HG02610 (cell line): ENCODE results near the gene SLC25A11.
"Not testable (repeated sequence)": the region's sequence is repeated elsewhere in the genome, so short reads cannot be mapped to it uniquely, and the experiment has no call there.

ENCODE experiments used
- ATAC-seq: cut with Tn5 transposase; IDR thresholded peaks from one replicate; pipeline ENCODE4 v1.9.1; 2021; ENCODE audit warnings: mild to moderate bottlenecking, moderate library complexity; ENCODE audit not compliant: unreplicated experiment

SLC25A11 gene

DNA sequence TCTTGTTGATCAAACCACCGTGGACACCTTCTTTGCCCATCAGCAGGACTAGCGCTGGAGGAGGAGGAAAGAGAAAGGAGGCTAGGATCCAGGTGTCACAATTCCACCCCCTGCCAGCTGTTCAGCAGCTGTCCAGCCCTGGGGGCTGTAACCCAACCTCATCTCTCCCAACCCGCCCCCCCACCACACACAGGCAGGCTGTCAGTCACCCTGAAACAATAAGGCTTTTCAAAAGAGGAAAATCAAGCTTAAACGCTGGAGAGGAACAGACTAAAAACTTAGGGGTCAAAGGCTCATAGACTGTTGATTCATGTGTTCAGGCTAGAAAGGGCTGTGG lies 6.1 kb upstream of the SLC25A11 start:
- ATAC-seq, result no peak

DNA sequence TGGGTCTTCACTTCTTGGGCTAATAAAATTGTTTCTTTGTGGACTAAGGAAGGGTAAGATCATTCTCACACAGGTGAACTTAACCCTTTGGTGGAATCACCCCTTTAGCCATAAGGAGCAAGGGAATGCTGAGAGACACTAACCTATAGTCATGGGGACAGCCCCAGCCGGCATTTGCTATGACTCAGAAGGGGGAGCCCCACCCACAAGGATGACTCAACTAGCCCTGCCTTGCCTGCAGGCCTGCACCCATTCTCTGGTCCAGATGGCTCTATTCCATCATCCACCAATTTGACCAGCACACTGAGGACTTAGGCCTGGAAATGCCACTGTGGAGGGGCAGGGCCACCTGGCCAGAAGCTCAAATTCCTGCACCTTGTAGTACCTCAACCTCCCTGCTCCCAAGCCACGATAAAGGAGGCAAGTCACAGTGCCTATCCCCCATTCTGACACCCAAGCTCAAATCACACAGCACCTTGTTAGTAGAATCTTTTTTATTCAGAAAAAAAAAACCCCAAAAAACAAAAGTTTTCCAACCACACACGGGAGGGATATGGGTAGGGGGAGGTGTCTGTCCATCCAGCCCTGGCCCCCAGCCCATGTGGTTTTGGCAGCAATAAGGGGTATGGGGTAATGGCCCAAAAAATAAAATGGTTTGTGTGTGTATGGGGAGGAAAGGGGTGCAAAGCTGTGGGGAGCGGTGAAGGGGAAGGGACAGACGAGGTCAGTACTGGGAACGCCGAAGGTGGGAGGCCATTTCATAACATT lies 5.5 kb upstream of the SLC25A11 start:
- ATAC-seq, result no peak

DNA sequence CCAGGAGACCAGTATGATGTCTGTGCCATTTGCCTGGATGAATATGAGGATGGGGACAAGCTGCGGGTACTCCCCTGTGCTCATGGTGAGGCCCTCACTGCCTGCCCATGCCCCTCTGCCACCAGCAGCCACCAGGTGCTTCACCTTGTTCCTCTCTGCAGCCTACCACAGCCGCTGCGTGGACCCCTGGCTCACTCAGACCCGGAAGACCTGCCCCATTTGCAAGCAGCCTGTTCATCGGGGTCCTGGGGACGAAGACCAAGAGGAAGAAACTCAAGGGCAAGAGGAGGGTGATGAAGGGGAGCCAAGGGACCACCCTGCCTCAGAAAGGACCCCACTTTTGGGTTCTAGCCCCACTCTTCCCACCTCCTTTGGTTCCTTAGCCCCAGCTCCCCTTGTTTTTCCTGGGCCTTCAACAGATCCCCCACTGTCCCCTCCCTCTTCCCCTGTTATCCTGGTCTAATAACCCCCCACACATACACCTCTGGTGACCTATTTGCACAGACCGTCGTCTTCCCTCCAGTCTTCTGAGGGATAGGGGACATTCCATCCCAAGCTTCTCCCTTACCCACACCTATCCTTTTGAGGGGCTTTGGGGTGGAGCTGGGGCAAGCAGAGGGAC lies 4.8 kb upstream of the SLC25A11 start:
- ATAC-seq, result no peak

DNA sequence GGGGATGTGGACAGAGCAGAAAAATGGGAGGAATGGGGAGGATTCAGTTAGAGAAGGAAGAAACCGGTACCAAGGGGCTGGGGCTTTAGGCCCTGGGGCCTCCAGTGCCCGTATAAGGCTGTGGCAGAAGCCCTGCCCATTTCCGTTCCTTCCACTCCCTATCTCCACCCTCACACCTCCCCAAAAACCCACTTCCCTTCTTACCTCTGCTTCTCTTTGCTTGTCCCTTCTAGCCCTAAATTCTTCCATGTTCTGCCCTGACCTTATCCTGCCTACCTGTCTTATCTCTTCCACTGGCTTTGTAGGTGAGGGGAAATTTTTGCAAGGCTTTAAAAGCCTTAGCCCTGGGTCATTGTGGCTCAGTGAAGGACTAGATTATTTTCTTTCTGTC lies 4.3 kb upstream of the SLC25A11 start:
- ATAC-seq, result no peak

DNA sequence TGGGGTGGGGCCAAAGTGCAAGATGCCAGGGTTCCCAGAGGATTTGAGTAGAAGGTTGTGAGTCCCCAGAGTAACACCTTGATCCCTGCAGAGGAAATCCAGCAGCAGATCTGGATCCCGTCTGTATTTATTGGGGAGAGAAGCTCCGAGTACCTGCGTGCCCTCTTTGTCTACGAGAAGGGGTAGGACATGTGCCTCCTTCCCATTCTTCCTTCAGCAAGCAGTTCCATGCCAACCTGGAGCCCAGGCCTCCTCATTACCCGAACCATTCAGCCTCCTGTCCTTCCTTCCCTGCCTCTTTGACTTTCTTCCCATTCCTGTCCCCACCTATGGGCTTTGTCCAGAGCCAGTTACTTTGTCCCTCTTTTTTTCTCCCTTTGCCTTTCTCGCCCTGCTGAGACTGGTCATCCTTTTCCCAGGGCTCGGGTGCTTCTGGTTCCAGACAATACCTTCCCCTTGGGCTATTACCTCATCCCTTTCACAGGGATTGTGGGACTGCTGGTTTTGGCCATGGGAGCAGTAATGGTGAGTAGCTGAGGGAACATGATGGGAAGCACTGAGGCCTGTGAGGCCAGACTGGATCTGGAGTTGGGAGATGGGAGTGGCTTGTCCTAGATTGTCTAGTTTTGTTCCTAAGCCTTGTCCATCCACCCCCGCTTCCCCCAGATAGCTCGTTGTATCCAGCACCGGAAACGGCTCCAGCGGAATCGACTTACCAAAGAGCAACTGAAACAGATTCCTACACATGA lies 3.1 kb upstream of the SLC25A11 start:
- no peak for ATAC-seq

DNA sequence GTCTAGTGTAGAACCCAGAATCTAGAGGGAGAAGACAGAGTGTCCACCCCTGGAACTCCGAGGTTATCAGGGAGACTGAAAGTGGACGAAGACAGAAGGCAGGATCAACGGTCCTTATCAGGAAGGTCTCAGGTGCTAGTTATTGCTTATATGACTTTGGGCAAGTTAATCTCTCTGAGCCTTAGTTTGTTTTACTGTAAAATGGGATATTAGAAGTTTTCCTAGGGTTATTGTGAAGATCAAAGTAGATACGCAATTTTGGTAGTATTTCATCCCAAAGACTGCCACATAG lies 1.4 kb upstream of the SLC25A11 start:
- no peak for ATAC-seq

DNA sequence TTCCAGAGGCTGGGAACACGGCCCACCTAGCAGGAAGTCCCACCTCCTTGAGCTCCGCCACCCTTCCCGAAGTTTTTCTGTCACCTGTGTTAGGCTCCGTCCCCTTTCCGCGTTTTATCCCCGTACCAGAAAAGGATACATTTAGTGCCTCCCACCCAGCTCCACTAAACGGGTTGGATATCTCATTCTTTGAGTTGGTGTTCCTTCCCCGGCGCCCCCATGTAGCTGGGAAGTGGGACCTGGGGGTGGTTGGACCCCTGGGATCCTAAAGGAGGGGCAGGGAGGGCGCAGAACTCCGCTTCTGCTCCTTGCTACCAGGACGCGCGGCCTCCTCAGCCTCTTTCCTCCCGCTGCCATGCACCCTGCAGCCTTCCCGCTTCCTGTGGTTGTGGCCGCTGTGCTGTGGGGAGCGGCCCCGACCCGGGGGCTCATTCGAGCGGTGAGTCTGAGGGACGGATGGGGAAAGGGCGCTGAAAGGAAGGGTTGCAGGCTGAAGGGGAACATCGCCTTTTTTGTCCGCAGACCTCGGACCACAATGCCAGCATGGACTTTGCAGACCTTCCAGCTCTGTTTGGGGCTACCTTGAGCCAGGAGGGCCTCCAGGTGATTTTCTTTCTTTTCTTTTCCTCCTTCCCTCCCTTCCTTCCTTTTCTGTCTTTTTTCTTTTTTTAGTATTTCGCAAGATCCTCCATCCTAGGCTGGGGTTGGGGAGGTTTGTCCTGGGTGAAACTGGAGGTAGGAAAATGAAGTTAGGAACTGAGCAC lies 891 bp upstream of the SLC25A11 start:
- no peak for ATAC-seq

DNA sequence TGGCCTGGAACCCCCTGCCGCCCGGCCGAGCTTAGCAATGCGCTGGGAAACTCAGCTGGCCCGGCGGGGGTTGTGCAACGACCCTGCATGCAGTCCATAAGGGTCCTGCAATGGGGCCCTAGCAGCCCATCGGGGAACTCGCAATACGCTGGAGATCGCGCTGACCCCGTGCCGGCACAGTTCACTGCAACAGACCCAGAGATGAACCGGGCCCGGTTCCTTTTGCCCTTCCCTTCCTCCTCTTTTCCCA lies 375 bp downstream of the SLC25A11 start:
- peak; percentile 4 for ATAC-seq

DNA sequence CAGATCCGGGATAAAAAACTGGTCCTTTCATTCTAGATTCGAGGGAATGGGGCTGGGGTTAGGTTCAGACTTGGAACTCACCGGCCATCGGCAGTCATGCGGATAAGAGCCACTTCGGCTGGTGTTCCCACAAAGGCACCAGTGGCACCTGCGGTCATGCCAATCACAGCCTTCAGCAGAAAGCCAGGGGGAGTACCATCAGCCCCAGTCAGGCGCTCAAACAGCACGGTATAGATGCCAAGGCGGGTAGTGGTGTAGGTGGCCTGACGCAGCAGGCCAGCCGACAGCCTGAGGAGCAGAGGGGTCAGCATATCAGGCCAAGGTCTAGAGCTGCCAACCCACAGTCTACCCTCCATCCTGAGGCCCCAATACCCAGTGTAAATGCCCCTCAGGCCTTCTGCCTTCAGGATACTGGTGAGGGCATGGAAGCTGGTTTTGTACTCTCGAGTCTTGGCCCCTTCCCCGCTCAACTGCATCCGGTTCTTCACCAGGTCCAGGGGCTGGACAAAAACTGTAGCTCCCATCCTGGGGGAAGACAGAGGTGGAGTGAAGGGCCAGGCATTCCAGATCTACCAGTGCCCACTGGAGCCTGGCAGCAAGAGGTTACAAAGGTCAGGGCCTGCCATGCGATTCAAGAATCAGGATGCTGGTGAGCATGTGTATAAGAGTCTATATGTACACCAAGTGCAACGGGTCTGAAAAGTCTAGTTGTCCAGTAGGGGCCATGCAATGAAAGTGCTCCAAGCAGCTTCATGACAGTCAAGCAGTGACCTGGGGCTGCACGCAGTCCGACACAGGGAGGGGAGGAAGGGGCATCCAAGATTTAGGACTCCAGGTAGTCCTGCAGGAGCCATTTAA lies 929 bp downstream of the SLC25A11 start:
- ATAC-seq, result no peak

DNA sequence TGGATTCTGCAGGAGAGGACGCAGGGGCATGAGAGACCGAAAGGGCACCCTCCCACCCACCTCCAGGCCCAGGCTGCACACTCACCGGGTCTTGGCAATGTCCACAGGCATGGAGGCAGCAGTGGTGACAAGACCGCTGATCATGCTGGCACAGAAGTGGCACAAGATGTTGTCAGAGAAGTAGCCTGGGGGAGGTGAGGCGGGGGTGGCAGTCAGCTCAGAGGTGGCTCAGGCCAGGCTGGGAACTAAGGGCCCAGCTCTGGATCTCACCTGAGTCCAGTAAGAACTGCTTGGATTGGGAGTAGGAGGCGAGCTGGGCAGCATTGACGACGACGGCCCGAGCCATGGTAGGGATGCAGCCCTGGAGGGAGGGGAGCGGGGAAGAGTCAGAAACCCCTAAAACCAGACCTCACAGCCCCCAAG lies 1.8 kb downstream of the SLC25A11 start:
- ATAC-seq, result no peak

DNA sequence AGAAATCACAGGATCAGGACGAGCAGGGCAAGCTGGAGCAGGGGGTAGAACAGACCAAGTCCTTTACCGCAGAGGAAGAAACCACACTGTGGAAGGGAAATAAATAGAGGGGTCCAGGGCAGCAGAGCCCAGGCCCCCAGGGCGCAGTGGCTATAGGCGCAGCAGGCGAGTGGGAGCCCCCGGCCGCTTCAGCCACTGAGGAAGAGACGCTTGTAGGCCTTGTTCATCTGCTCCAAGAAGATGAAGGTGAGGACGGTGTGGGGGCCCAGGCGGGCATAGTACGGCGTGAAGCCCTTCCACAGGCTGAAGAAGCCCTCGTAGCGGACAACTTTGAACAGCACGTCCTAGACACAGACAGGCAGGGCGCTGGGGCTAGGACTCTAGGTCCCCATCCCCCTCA lies 2.3 kb downstream of the SLC25A11 start:
- no peak for ATAC-seq

DNA sequence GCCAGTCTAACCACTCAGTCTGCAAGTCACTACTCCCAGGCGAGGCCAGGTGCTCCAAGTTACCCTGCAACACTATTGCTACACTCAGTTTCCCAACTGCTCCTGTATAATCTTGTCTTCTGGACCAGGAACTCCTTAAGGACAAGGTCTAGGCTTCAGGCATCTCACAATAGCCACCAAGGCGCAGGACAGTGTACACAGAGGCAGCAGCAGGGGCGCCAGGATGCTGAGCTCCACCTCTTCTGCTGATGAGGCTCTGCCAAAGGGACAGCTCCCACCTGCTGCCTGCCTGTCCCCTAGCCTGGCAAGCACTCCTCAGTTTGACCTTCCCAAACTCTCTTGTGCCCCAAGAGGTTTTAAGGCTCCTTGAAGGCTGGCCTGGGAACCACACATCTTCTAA lies 3.4 kb downstream of the SLC25A11 start:
- no peak for ATAC-seq

DNA sequence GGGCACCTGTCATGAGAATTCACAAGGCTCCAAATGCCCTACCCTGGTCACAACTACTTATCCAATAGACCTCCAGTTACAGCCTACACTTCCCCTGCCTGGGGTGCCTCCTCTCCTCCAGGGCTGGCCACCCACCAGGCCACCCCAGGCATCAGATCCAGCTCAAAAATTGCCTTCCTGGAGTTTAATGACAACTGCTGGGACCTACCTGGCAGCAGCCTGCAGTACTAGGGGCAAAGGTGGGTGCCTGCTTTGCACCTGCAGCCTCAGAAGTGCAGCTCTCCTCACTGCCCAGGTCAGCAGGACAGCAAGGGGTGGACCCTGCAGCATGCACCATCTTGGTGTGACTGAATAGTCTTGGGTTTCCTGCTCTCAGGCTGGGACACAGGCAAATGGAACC lies 4.2 kb downstream of the SLC25A11 start:
- ATAC-seq, result no peak

DNA sequence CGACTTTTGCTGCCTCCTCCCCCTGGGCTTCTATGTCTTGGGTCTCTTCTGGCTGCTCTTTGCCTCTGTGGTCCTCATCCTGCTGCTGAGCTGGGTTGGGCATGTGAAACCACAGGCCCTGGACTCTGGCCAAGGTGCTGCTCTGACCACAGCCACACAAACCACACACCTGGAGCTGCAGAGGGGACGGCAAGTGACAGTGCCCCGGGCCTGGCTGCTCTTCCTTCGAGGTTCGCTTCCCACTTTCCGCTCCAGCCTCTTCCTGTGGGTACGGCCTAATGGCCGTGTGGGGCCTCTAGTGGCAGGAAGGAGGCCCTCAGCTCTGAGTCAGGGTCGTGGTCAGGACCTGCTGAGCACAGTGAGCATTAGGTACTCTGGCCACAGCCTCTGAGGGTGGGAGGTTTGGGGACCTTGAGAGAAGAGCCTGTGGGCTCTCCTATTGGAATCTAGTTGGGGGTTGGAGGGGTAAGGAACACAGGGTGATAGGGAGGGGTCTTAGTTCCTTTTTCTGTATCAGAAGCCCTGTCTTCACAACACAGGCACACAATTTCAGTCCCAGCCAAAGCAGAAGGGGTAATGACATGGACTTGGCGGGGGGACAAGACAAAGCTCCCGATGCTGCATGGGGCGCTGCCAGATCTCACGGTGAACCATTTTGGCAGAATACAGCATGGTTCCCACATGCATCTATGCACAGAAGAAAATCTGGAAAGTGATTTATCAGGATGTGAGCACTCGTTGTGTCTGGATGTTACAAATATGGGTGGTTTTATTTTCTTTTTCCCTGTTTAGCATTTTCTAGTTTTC lies 5.5 kb downstream of the SLC25A11 start:
- no peak for ATAC-seq

DNA sequence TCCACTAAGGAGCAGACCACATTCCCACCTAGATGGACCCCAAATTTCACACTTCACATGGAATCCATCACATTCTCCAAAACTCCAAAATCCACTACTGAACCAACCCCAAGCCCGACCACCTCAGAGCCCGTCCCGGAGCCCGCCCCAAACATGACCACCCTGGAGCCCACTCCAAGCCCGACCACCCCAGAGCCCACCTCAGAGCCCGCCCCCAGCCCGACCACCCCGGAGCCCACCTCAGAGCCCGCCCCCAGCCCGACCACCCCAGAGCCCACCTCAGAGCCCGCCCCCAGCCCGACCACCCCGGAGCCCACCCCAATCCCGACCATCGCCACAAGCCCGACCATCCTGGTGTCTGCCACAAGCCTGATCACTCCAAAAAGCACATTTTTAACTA lies 6.2 kb downstream of the SLC25A11 start:
- no peak for ATAC-seq

DNA sequence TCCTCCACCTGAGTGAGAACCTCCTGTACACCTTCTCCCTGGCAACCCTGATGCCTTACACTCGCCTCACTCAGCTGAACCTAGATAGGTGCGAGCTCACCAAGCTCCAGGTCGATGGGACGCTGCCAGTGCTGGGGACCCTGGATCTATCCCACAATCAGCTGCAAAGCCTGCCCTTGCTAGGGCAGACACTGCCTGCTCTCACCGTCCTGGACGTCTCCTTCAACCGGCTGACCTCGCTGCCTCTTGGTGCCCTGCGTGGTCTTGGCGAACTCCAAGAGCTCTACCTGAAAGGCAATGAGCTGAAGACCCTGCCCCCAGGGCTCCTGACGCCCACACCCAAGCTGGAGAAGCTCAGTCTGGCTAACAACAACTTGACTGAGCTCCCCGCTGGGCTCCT lies 7.1 kb downstream of the SLC25A11 start:
- no peak for ATAC-seq

DNA sequence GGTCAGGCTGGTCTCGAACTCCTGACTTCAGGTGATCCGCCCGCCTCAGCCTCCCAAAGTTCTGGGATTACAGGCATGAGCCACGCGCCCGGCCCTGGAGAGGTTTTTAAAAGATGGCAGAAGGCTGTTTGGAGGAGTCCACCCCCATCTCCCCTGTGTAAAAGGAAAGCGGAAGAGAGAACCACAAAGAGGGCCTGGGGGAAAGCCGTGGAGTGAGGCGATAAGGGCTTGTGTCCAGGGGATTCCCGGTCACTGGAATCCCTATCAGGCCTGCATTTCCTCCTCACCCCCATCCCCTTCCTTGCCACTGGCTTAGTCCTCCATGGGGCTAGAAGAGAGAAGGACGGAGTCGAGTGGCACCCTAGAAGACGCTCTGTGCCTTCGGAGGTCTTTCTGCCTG lies 7.9 kb downstream of the SLC25A11 start, which contains the start of gene GP1BA:
Gene GP1BA, plus strand, starts transcription at position 315 of the 400 bp plus-strand sequence. CDS start 328 bp downstream, outside the sequence.
- no peak for ATAC-seq

DNA sequence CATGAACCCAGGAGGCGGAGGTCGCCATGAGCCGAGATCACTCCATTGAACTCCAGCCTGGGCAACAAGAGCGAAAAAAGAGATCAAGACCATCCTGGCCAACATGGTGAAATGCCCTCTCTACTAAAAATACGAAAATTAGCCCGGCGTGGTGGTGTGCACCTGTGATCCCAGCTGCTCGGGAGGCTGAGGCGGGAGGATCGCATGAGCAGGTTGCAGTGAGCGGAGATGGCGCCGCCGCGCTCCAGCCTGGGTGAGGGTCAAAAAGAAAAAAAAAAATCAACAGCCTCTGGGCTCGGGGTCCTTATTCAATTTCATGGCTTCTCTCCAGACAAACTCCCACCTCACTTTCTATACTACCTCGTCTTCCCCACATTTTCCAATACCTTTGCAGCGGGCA lies 11.0 kb downstream of the SLC25A11 start:
- ATAC-seq, result no peak

DNA sequence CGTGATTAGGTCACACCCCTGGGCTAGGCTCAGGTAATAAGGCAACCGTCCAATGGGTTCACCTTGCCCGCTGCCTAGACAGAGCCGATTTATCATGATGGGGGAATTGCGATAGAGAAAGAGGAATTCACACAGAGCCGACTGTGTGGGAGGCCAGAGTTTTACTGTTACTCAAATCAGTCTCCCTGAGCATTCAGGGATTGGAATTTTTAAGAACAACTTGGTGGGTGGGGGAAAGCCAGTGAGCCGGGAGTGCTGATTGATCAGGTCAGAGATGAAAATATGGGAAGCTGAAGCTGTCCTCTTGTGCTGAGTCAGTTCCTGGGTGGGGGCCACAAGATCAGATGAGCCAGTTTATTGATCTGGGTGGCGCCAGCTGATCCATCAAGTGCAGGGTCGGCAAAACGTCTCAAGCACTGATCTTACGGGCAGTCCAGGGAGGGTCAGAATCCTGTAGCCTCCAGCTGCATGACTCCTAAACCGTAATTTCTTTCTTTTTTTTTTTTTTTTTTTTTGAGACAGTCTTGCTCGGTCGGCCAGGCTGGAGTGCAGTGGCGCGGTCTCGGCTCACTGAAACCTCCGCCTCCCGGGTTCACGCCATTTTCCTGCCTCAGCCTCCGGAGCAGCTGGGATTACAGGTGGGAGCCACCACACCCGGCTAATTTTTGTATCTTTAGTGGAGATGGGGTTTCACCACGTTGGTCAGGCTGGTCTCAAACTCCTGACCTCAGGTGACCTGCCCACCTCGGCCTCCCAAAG lies 13.1 kb downstream of the SLC25A11 start:
- ATAC-seq, result not testable (repeated sequence)
